CD4-positive, alpha-beta T cell (primary cell): ENCODE measurements around the gene TNRC18. TPM values are rescaled to one million over a fixed set of nuclear protein-coding genes. Genes with fewer than 3 reads are reported as not detected.

Source experiments
- ATAC-seq: fragments of 200-7000 bp; cut with Tn5 transposase; one replicate; pipeline ENCODE4 v1.10.0; 2022; ENCODE audit warnings: mild to moderate bottlenecking; ENCODE audit not compliant: poor library complexity
- CTCF ChIA-PET: fragments of 350-600 bp; sonication (Branson Sonifier 250); formaldehyde crosslinking; loops from one replicate; lab custom pipeline; 2021; ENCODE audit warnings: antibody characterized with exemption, inconsistent platforms; lab: Charles Lee
- POLR2A ChIA-PET: fragments of 350-600 bp; sonication (Branson Sonifier 250); formaldehyde crosslinking; loops from one replicate; lab custom pipeline; 2021; ENCODE audit warnings: antibody characterized with exemption, inconsistent platforms; lab: Charles Lee
- DNase-seq, 14 experiments: peaks; one replicate each; pipeline ENCODE4 v3.0.0-alpha.2; 2013 to 2020; ENCODE audit warnings: mixed read lengths in 2 of 14
- H3K27ac ChIP-seq, 2 donors: one replicate each; pipeline versions ENCODE4 v1.5.1 to v1.7.0; 2013; ENCODE audit warnings: low read length in 2 of 2, low read depth in 1 of 2, mild to moderate bottlenecking in 1 of 2
- H3K27me3 ChIP-seq, 2 experiments: 1 replicate in 1 of 2; 2 replicates in 1 of 2; pipeline versions ENCODE4 v1.6.1 to v1.7.0; 2013; ENCODE audit warnings: low read length in 2 of 2, control low read depth in 1 of 2, mild to moderate bottlenecking in 1 of 2, moderate library complexity in 1 of 2; ENCODE audit not compliant: insufficient read depth in 2 of 2, control insufficient read depth in 1 of 2
- H3K36me3 ChIP-seq: one replicate; pipeline ENCODE4 v1.6.1; 2013; ENCODE audit warnings: low read length, control low read depth; ENCODE audit not compliant: insufficient read depth
- H3K4me1 ChIP-seq: one replicate; pipeline ENCODE4 v1.6.1; 2013; ENCODE audit warnings: low read length, control low read depth; ENCODE audit not compliant: insufficient read depth
- H3K4me3 ChIP-seq: one replicate; pipeline ENCODE4 v1.5.1; 2013; ENCODE audit warnings: mild to moderate bottlenecking, low read length, moderate library complexity
- H3K9me3 ChIP-seq, 2 experiments: 1 replicate in 1 of 2; 2 replicates in 1 of 2; pipeline versions ENCODE4 v1.6.1 to v1.7.0; 2013; ENCODE audit warnings: low read length in 2 of 2, mild to moderate bottlenecking in 2 of 2, control low read depth in 1 of 2, moderate library complexity in 1 of 2; ENCODE audit not compliant: control insufficient read depth in 1 of 2, insufficient read depth in 1 of 2
- H3K27ac Mint-ChIP-seq: one replicate; pipeline ENCODE4 v1.8.0; 2020; ENCODE audit warnings: mixed read lengths
- H3K27me3 Mint-ChIP-seq: one replicate; pipeline ENCODE4 v1.8.0; 2021; ENCODE audit warnings: mixed read lengths
- H3K36me3 Mint-ChIP-seq: one replicate; pipeline ENCODE4 v1.8.0; 2021; ENCODE audit warnings: low read depth, mixed read lengths
- H3K4me1 Mint-ChIP-seq: one replicate; pipeline ENCODE4 v1.8.0; 2021; ENCODE audit warnings: low read depth, mixed read lengths
- H3K4me3 Mint-ChIP-seq: one replicate; pipeline ENCODE4 v1.8.0; 2020; ENCODE audit warnings: mild to moderate bottlenecking, mixed read lengths
- H3K9me3 Mint-ChIP-seq: one replicate; pipeline ENCODE4 v1.8.0; 2020; ENCODE audit warnings: mixed read lengths
- intact Hi-C, 2 experiments: fragments of 100-400 bp; cut with DNase I in 1 of 2; cut with micrococcal nuclease in 1 of 2; formaldehyde crosslinking; loops; one replicate each; pipeline versions ENCODE4 v1.15.1 to v1.9.0; 2023 to 2025; cut with DNase I, micrococcal nuclease
- total RNA-seq, 174 experiments: library from RNA in 2 of 174; stranded (reverse) in 2 of 174; gene quantifications; one replicate each; pipeline ENCODE4 v1.2.3 and lab custom pipeline; 2021 to 2026
- TF ChIP-seq, protein P1 (sequence below): fragments of 200-600 bp; IDR thresholded peaks from one replicate; pipeline ENCODE4 v1.8.0; 2022; ENCODE audit warnings: antibody characterized with exemption, mild to moderate bottlenecking

Gene TNRC18
- total RNA-seq, 2 experiments from 2014 or later = 69.9 TPM

DNA sequence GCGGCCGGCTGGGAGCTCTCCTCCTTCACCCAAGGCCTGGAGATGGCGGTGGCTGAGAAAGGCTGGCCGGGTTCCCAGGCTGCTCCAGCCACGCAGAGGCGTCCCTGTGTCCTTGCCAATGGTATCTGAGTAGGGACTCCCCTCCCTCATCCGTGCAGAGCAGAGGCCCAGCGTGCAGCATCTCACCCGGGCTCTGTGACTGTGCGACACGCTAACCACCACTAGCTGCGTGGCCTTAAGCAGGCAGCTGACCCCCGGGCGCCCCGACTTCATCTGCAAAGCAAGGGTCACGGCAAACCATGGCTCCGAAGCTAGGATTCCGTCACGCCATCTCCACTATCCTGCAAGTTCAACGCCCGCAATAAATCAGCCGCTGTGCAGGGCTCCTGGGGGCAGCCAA lies 47.2 kb upstream of the TNRC18 start:
- no peaks in the 10 kb centered on the region for H3K4me1 Mint-ChIP-seq
- POLR2A ChIA-PET = no interaction called here

GRCh38 chr7:5470167-5470532 lies 46.5 kb upstream of the TNRC18 start:
- Histone ChIP-seq H3K27ac (no peak overlapping the region), H3K4me1 (no peaks in the 10 kb centered on the region), H3K27me3 (no peaks in the 10 kb centered on the region), H3K9me3 (peaks cover 0 to 16% of the 10 kb centered on the region in 2 experiments), H3K36me3 (peaks cover 2% of the 10 kb centered on the region), H3K4me3 (no peak overlapping the region)
- DNase-seq (no peak), ATAC-seq (no peak)
- ChIA-PET POLR2A (no interaction called here), CTCF (no interaction called here)
- peaks cover 4% of the 10 kb centered on the region for H3K36me3 Mint-ChIP-seq
- H3K27ac Mint-ChIP-seq = no peak overlapping the region
- H3K27me3 Mint-ChIP-seq = no peaks in the 10 kb centered on the region
- H3K4me1 Mint-ChIP-seq = no peaks in the 10 kb centered on the region
- TF ChIP-seq, protein P1, sequence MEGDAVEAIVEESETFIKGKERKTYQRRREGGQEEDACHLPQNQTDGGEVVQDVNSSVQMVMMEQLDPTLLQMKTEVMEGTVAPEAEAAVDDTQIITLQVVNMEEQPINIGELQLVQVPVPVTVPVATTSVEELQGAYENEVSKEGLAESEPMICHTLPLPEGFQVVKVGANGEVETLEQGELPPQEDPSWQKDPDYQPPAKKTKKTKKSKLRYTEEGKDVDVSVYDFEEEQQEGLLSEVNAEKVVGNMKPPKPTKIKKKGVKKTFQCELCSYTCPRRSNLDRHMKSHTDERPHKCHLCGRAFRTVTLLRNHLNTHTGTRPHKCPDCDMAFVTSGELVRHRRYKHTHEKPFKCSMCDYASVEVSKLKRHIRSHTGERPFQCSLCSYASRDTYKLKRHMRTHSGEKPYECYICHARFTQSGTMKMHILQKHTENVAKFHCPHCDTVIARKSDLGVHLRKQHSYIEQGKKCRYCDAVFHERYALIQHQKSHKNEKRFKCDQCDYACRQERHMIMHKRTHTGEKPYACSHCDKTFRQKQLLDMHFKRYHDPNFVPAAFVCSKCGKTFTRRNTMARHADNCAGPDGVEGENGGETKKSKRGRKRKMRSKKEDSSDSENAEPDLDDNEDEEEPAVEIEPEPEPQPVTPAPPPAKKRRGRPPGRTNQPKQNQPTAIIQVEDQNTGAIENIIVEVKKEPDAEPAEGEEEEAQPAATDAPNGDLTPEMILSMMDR = no peak
- H3K4me3 Mint-ChIP-seq = no peak overlapping the region
- no peaks in the 10 kb centered on the region for H3K9me3 Mint-ChIP-seq
- intact Hi-C loops = no loop called here

More for the DNA sequence above, 47.2 kb upstream of the TNRC18 start:
- DNase-seq (no peak), ATAC-seq (no peak)
- Mint-ChIP-seq H3K36me3 (peaks cover 4% of the 10 kb centered on the region), H3K9me3 (no peaks in the 10 kb centered on the region), H3K27me3 (no peaks in the 10 kb centered on the region), H3K4me3 (no peak overlapping the region), H3K27ac (no peak overlapping the region)
- Histone ChIP-seq H3K4me3 (no peak overlapping the region), H3K27ac (no peak overlapping the region), H3K4me1 (no peaks in the 10 kb centered on the region), H3K27me3 (no peaks in the 10 kb centered on the region), H3K9me3 (peaks cover 0 to 16% of the 10 kb centered on the region in 2 experiments), H3K36me3 (peaks cover 2% of the 10 kb centered on the region)
- CTCF ChIA-PET = no interaction called here
- intact Hi-C loops = no loop called here
- TF ChIP-seq, protein P1 = no peak

DNA sequence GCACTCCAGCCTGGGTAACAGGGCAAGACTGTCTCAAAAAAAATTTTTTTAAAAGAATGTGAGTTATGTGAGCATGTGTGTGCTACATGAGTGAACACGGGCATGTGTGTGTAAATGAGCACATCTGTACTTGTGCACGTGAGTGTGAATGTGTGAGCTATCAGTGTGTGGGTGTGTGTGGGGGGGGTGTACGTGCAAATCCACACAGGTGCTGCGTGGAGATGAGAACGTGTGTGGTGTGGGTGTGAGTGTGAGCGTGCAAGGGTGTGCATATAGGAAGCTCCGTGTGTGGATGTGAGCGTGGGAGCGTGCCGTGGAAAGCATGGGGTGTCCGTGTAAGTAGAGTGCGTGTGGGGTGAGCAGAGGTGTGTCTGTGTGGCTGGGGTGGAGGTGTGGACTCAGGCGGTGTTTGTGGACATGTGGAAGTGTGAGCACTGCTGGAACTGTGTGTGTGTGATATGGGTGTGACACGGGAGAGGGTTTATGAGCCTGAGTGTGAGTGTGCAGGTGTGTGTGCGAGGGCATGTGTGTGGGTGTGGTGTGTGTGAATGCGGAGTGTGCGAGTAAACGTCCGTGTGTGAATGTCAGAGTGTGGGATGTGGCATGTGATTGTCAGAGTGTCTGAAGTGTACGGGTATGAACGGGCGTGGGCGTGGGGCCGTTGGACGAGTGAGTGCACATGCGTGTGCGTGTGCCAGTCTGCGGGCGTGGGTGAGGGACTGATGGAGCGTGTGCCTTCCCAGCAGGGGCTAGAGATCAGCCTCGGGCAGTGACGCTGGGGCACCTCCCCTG lies 45.9 kb upstream of the TNRC18 start:
- Mint-ChIP-seq H3K36me3 (peaks cover 4% of the 10 kb centered on the region), H3K4me1 (no peaks in the 10 kb centered on the region), H3K9me3 (no peaks in the 10 kb centered on the region), H3K27me3 (no peaks in the 10 kb centered on the region), H3K4me3 (no peak overlapping the region), H3K27ac (no peak overlapping the region)
- Histone ChIP-seq H3K9me3 (peaks cover 0 to 16% of the 10 kb centered on the region in 2 experiments), H3K4me3 (no peak overlapping the region), H3K27ac (no peak overlapping the region), H3K27me3 (no peaks in the 10 kb centered on the region), H3K4me1 (no peaks in the 10 kb centered on the region), H3K36me3 (peaks cover 2% of the 10 kb centered on the region)
- CTCF ChIA-PET = no interaction called here
- DNase-seq = no peak
- TF ChIP-seq, protein P1 = no peak
- ATAC-seq = no peak
- intact Hi-C loops = no loop called here
- POLR2A ChIA-PET = no interaction called here
